K562 (cell line): ENCODE data around the gene NRG3. TPM values are rescaled to one million over a fixed set of nuclear protein-coding genes. Genes with fewer than 3 reads are reported as not detected.

Experiments
- ATAC-seq: fragments of 200-7000 bp; cut with Tn5 transposase; 3 replicates; pipeline ENCODE4 v1.9.1; 2020; ENCODE audit warnings: moderate library complexity
- BruUV-seq: library from RNA; stranded (reverse); fragments of 400-500 nt; replicated peaks from 2 replicates; lab custom pipeline; 2021; lab: Mats Ljungman, UMichigan
- CTCF ChIA-PET: fragments of 300-600 bp; formaldehyde crosslinking; extraction: SDS; loops from one replicate; lab custom pipeline; 2021; ENCODE audit warnings: low intra/inter-chr PET ratio; lab: Yijun Ruan, JAX
- POLR2A ChIA-PET: fragments of 300-600, 350-650 bp; sonication (Branson Sonifier 250); formaldehyde crosslinking; extraction: SDS; loops from one replicate; lab custom pipeline; 2021; ENCODE audit warnings: antibody characterized with exemption, inconsistent platforms; lab: Yijun Ruan, JAX
- DNase-seq, 4 experiments: peaks; one replicate each; pipeline versions ENCODE4 v3.0.0 to v3.0.0-alpha.2; 2011 to 2018; ENCODE audit warnings: low spot score in 3 of 4, mixed read lengths in 3 of 4; ENCODE audit errors: extremely low read depth in 1 of 4
- FAIRE-seq: peaks from 2 replicates; lab custom pipeline; 2011; peaks lifted over from hg19 to GRCh38; lab: Jason Lieb, UNC
- H2AFZ ChIP-seq: 2 replicates; pipeline ENCODE4 v1.6.0; 2011; ENCODE audit warnings: low read depth, low read length, control low read depth, inconsistent platforms
- H3K27ac ChIP-seq: fragments of 200-600 bp; 3 replicates; pipeline ENCODE4 v1.8.0; 2011; ENCODE audit warnings: low read depth, mild to moderate bottlenecking, control low read depth, inconsistent platforms, low read length, moderate library complexity, mixed read lengths; ENCODE audit errors: extremely low read depth
- H3K27me3 ChIP-seq, 2 experiments: fragments of 300-600 bp in 1 of 2; 2 replicates in 1 of 2; 3 replicates in 1 of 2; pipeline versions ENCODE4 v1.6.0 to v1.8.0; 2011; ENCODE audit warnings: inconsistent platforms in 2 of 2, low read length in 2 of 2, mild to moderate bottlenecking in 1 of 2, mixed read lengths in 1 of 2, moderate library complexity in 1 of 2; ENCODE audit not compliant: control insufficient read depth in 2 of 2, insufficient read depth in 2 of 2
- H3K36me3 ChIP-seq: fragments of 300-600 bp; 3 replicates; pipeline ENCODE4 v1.8.0; 2011; ENCODE audit warnings: mild to moderate bottlenecking, low read length, inconsistent platforms; ENCODE audit not compliant: control insufficient read depth, insufficient read depth
- H3K4me1 ChIP-seq, 2 experiments: fragments of 200-600 bp in 1 of 2; replicated peaks in 1 of 2; 2 replicates in 1 of 2; 3 replicates in 1 of 2; pipeline versions ENCODE4 v1.5.1 to v1.8.0; 2011; ENCODE audit warnings: inconsistent platforms in 2 of 2, low read length in 2 of 2, mild to moderate bottlenecking in 1 of 2, mixed read lengths in 1 of 2, moderate library complexity in 1 of 2; ENCODE audit not compliant: control insufficient read depth in 2 of 2, insufficient read depth in 2 of 2
- H3K4me2 ChIP-seq: 2 replicates; pipeline ENCODE4 v1.6.1; 2011; ENCODE audit warnings: low read length, control low read depth, inconsistent platforms, mixed read lengths; ENCODE audit not compliant: insufficient read depth
- H3K4me3 ChIP-seq: fragments of 200-600 bp; sonication (generic), shearing (Covaris generic); 2 replicates; pipeline ENCODE4 v1.5.1; 2016; ENCODE audit warnings: control low read depth, inconsistent platforms
- H3K79me2 ChIP-seq: fragments of 200-600 bp; 3 replicates; pipeline ENCODE4 v1.8.0; 2011; ENCODE audit warnings: low read length, inconsistent platforms; ENCODE audit not compliant: control insufficient read depth, insufficient read depth
- H3K9ac ChIP-seq, 2 experiments: 2 replicates each; pipeline versions ENCODE4 v1.6.0 to v1.6.1; 2011; ENCODE audit warnings: low read depth in 2 of 2, low read length in 2 of 2, control low read depth in 1 of 2, inconsistent platforms in 1 of 2, mild to moderate bottlenecking in 1 of 2, mixed read lengths in 1 of 2; ENCODE audit not compliant: insufficient read depth in 1 of 2
- H3K9me1 ChIP-seq: one replicate; pipeline ENCODE4 v1.6.0; 2011; ENCODE audit warnings: inconsistent platforms, mild to moderate bottlenecking, low read length, moderate library complexity; ENCODE audit not compliant: control insufficient read depth, insufficient read depth
- H3K9me3 ChIP-seq: replicated peaks from 2 replicates; pipeline ENCODE4 v1.5.1; 2011; ENCODE audit warnings: low read depth, low read length, inconsistent platforms; ENCODE audit not compliant: control insufficient read depth, insufficient read depth
- H4K20me1 ChIP-seq: replicated peaks from 2 replicates; pipeline ENCODE4 v1.6.1; 2011; ENCODE audit warnings: low read length, inconsistent platforms, mixed read lengths; ENCODE audit not compliant: control insufficient read depth, insufficient read depth
- CBX8 ChIP-seq: fragments of 200-600 bp; sonication (generic); IDR thresholded peaks from 2 replicates; pipeline ENCODE4 v1.6.1; 2012; ENCODE audit warnings: borderline replicate concordance, mixed run types, low read depth, mild to moderate bottlenecking, moderate library complexity, mixed read lengths, low read length, control low read depth, inconsistent platforms; ENCODE audit not compliant: poor library complexity, severe bottlenecking; ENCODE audit errors: extremely low read depth
- CREM ChIP-seq: IDR thresholded peaks from 2 replicates; pipeline ENCODE4 v1.6.1; 2014; ENCODE audit warnings: antibody characterized with exemption, low read depth
- HMBOX1 ChIP-seq: sonication (generic); IDR thresholded peaks from 2 replicates; pipeline ENCODE4 v1.6.1; 2016
- PML ChIP-seq: IDR thresholded peaks from 2 replicates; pipeline ENCODE4 v1.6.1; 2012; ENCODE audit warnings: low read length, inconsistent platforms
- PRDM10 ChIP-seq: fragments of 450-650 bp; IDR thresholded peaks from 2 replicates; pipeline ENCODE4 v1.6.1; 2018; ENCODE audit not compliant: partially characterized antibody
- RNF219 ChIP-seq: fragments of 250-450 bp; sonication (Bioruptor Pico); IDR thresholded peaks from 2 replicates; pipeline ENCODE4 v1.5.0; 2022; ENCODE audit warnings: mild to moderate bottlenecking
- ZHX1 ChIP-seq: fragments of 150-350 bp; conservative IDR thresholded peaks from 2 replicates; pipeline ENCODE4 v1.6.1; 2014; ENCODE audit warnings: low read length
- ZNF3 ChIP-seq: fragments of 250-450 bp; sonication (Bioruptor Pico); IDR thresholded peaks from 2 replicates; pipeline ENCODE4 v1.5.0; 2021; ENCODE audit warnings: mild to moderate bottlenecking, moderate library complexity
- ZNF384 ChIP-seq: IDR thresholded peaks from 2 replicates; pipeline ENCODE4 v1.6.1; 2012; ENCODE audit warnings: low read depth, low read length, improper control_type of control experiment
- ZNF699 ChIP-seq: fragments of 250-450 bp; sonication (Bioruptor Pico); IDR thresholded peaks from 2 replicates; pipeline ENCODE4 v1.8.0; 2021; ENCODE audit warnings: mild to moderate bottlenecking, moderate library complexity; ENCODE audit not compliant: insufficient replicate concordance
- WGBS: fragments of 100-300 bp; shearing (Covaris generic); methylation state at CpG from one replicate; pipeline ENCODE4 v1.1.6; 2016; ENCODE audit warnings: low coverage, mixed read lengths; ENCODE audit not compliant: insufficient coverage; ENCODE audit errors: missing lambda C conversion rate; 5-methylcytosine and 5-hydroxymethylcytosine counted together
- in situ Hi-C: fragments of 300-500 bp; cut with MboI; formaldehyde crosslinking; loops from 4 replicates; pipeline ENCODE4 v1.15.0; 2018; ENCODE audit warnings: inconsistent platforms, mixed read lengths
- intact Hi-C: fragments of 100-400 bp; cut with micrococcal nuclease; formaldehyde crosslinking; loops from 2 replicates; pipeline ENCODE4 v1.14.2; 2022
- polyA plus RNA-seq, 8 experiments: library from polyadenylated mRNA; depleted of rRNA in 4 of 8; stranded (reverse) in 5 of 8; unstranded in 3 of 8; fragments of >200 nt; fragmentation: Nextera tagmentation in 2 of 8; fragmentation: Illumina TruSeq in 1 of 8; extraction: Ambion mirVana in 2 of 8; extraction: Trizol in 1 of 8; gene quantifications; 2 replicates each; pipeline versions ENCODE4 v1.2.1 to v1.2.3, GENCODE V29; 2011 to 2014; ENCODE audit warnings: inconsistent platforms in 1 of 8, missing spikeins in 1 of 8
- total RNA-seq, 7 experiments: library from RNA; depleted of rRNA in 6 of 7; stranded (reverse); fragments of >200 nt in 6 of 7; fragmentation: Illumina TruSeq in 2 of 7; extraction: Trizol in 2 of 7; gene quantifications; 2 replicates each; pipeline versions ENCODE4 v1.2.1 to v1.2.3, GENCODE V29; 2011 to 2021; ENCODE audit warnings: low replicate concordance in 1 of 7
- TF ChIP-seq, protein P1 (sequence below): fragments of 450-650 bp; formaldehyde crosslinking; conservative IDR thresholded peaks from 2 replicates; pipeline ENCODE4 v1.4.0; 2022; ENCODE audit warnings: mild to moderate bottlenecking, missing genetic modification characterization

Gene NRG3
- total and polyA plus RNA-seq, 9 of the 15 experiments (the other 6 are each of a cell fraction or from before 2014, with no cell fraction given): not detected

DNA sequence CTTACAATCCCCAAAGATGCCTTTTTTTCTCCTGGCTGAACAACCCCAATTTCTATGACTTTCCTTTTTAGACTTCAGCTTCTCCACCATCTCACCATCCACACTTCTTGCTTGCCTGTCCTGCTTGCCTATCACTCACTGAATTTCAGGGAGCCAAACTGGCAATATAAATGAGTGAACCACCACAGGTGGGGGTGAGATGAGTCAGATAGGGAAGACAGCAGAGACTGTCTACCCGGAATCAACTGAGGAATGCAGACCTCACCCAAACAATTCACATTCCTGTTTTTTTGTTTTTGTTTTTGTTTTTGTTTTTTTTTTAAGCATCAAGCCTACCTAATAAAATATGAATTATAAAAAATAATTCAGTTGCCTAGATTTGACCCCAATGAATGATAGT is 273.8 kb downstream of the NRG3 start:
- no peak for FAIRE-seq
- no peaks in the 10 kb centered on the region for H3K9me1 ChIP-seq
- H2AFZ ChIP-seq: no peak overlapping the region
- CTCF ChIA-PET: no interaction called here
- H3K4me3 ChIP-seq: no peak overlapping the region
- no peak for DNase-seq
- H4K20me1 ChIP-seq: no peaks in the 10 kb centered on the region
- POLR2A ChIA-PET: no interaction called here
- H3K9ac ChIP-seq: no peak overlapping the region
- H3K9me3 ChIP-seq: peaks cover 3% of the 10 kb centered on the region; the same call in 1 of the 2 replicates
- H3K79me2 ChIP-seq: no peaks in the 10 kb centered on the region
- H3K4me1 ChIP-seq: no peaks in the 10 kb centered on the region
- H3K36me3 ChIP-seq: no peaks in the 10 kb centered on the region
- H3K27me3 ChIP-seq: no peaks in the 10 kb centered on the region
- intact Hi-C loops: no loop called here
- no peak for ATAC-seq
- H3K4me2 ChIP-seq: no peak overlapping the region
- in situ Hi-C loops: no loop called here
- H3K27ac ChIP-seq: no peak overlapping the region
- WGBS: 0% methylated on average over 1 of the region's 1 CpG
- BruUV-seq: no TSS peak
- TF ChIP-seq RNF219 (CRISPR knock-in tag) (no peak), CBX8 (no peak), PRDM10 (no peak), PML (no peak), ZNF384 (no peak), ZNF3 (CRISPR knock-in tag) (no peak), HMBOX1 (no peak), ZHX1 (no peak), CREM (no peak), ZNF699 (CRISPR knock-in tag) (no peak)
- TF ChIP-seq, protein P1, sequence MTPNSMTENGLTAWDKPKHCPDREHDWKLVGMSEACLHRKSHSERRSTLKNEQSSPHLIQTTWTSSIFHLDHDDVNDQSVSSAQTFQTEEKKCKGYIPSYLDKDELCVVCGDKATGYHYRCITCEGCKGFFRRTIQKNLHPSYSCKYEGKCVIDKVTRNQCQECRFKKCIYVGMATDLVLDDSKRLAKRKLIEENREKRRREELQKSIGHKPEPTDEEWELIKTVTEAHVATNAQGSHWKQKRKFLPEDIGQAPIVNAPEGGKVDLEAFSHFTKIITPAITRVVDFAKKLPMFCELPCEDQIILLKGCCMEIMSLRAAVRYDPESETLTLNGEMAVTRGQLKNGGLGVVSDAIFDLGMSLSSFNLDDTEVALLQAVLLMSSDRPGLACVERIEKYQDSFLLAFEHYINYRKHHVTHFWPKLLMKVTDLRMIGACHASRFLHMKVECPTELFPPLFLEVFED (CRISPR knock-in tag): no peak
